Astrocyte (in vitro differentiated cells and primary cell): ENCODE measurements around the gene DYNLRB1. TPM values are rescaled to one million over a fixed set of nuclear protein-coding genes. Genes with fewer than 3 reads are reported as not detected.
A peak's percentile ranks its signal among the peaks of the same experiment; 100 is the strongest.

Source experiments
- DNase-seq: peaks from one replicate; pipeline ENCODE4 v3.0.0-alpha.2; 2010; ENCODE audit warnings: low read depth
- FAIRE-seq: peaks from 2 replicates; lab custom pipeline; 2011; peaks lifted over from hg19 to GRCh38; lab: Jason Lieb, UNC
- H2AFZ ChIP-seq: 2 replicates; pipeline ENCODE4 v1.6.0; 2012; ENCODE audit warnings: low read depth, low read length, inconsistent platforms
- H3K27ac ChIP-seq: 2 replicates; pipeline ENCODE4 v1.5.1; 2011; ENCODE audit warnings: low read depth, low read length, inconsistent platforms
- H3K27me3 ChIP-seq: 2 replicates; pipeline ENCODE4 v1.6.0; 2011; ENCODE audit warnings: low read length, inconsistent platforms; ENCODE audit not compliant: insufficient read depth
- H3K36me3 ChIP-seq: 2 replicates; pipeline ENCODE4 v1.5.1; 2011; ENCODE audit warnings: low read length, inconsistent platforms; ENCODE audit not compliant: insufficient read depth
- H3K4me1 ChIP-seq: 2 replicates; pipeline ENCODE4 v1.5.1; 2011; ENCODE audit warnings: low read length, inconsistent platforms; ENCODE audit not compliant: insufficient read depth
- H3K4me2 ChIP-seq: 2 replicates; pipeline ENCODE4 v1.6.0; 2012; ENCODE audit warnings: low read length, inconsistent platforms
- H3K4me3 ChIP-seq: 2 replicates; pipeline ENCODE4 v1.5.1; 2011; ENCODE audit warnings: low read depth, mild to moderate bottlenecking, low read length, inconsistent platforms; ENCODE audit not compliant: insufficient read depth
- H3K79me2 ChIP-seq: 2 replicates; pipeline ENCODE4 v1.6.0; 2012; ENCODE audit warnings: mild to moderate bottlenecking, low read length, inconsistent platforms; ENCODE audit not compliant: insufficient read depth
- H3K9ac ChIP-seq: 2 replicates; pipeline ENCODE4 v1.6.0; 2012; ENCODE audit warnings: mild to moderate bottlenecking, low read length, inconsistent platforms
- H3K9me3 ChIP-seq: 2 replicates; pipeline ENCODE4 v1.5.1; 2012; ENCODE audit warnings: low read depth, mild to moderate bottlenecking, low read length, inconsistent platforms; ENCODE audit not compliant: insufficient read depth
- H4K20me1 ChIP-seq: 2 replicates; pipeline ENCODE4 v1.6.0; 2012; ENCODE audit warnings: low read length, inconsistent platforms; ENCODE audit not compliant: insufficient read depth
- H3K27ac Mint-ChIP-seq: one replicate; pipeline ENCODE4 v1.8.0; 2021; ENCODE audit warnings: mild to moderate bottlenecking, mixed read lengths; ENCODE audit not compliant: unreplicated experiment
- H3K27me3 Mint-ChIP-seq: one replicate; pipeline ENCODE4 v1.8.0; 2021; ENCODE audit warnings: low read depth, mixed read lengths; ENCODE audit not compliant: unreplicated experiment
- H3K36me3 Mint-ChIP-seq: one replicate; pipeline ENCODE4 v1.8.0; 2021; ENCODE audit warnings: low read depth, mixed read lengths; ENCODE audit not compliant: unreplicated experiment
- H3K4me1 Mint-ChIP-seq: one replicate; pipeline ENCODE4 v1.8.0; 2021; ENCODE audit warnings: low read depth, mixed read lengths; ENCODE audit not compliant: unreplicated experiment
- H3K4me3 Mint-ChIP-seq: one replicate; pipeline ENCODE4 v1.8.0; 2021; ENCODE audit warnings: mild to moderate bottlenecking, moderate library complexity, mixed read lengths; ENCODE audit not compliant: unreplicated experiment
- H3K9me3 Mint-ChIP-seq: one replicate; pipeline ENCODE4 v1.8.0; 2021; ENCODE audit warnings: mild to moderate bottlenecking, mixed read lengths; ENCODE audit not compliant: unreplicated experiment
- EZH2 ChIP-seq: IDR thresholded peaks from 2 replicates; pipeline ENCODE4 v1.6.1; 2012; ENCODE audit warnings: mild to moderate bottlenecking, low read length, inconsistent platforms; ENCODE audit not compliant: insufficient read depth
- total RNA-seq: library from RNA; stranded (reverse); gene quantifications from 2 replicates; pipeline ENCODE4 v1.2.1, GENCODE V29; 2021
- TF ChIP-seq, protein P1 (sequence below): IDR thresholded peaks from 2 replicates; pipeline ENCODE4 v1.5.1; 2011; ENCODE audit warnings: low read depth, mild to moderate bottlenecking, inconsistent platforms, low read length, moderate library complexity; ENCODE audit not compliant: insufficient read depth

DYNLRB1 gene
- total RNA-seq, 1 donor from 2014 or later, result 118 TPM

DNA sequence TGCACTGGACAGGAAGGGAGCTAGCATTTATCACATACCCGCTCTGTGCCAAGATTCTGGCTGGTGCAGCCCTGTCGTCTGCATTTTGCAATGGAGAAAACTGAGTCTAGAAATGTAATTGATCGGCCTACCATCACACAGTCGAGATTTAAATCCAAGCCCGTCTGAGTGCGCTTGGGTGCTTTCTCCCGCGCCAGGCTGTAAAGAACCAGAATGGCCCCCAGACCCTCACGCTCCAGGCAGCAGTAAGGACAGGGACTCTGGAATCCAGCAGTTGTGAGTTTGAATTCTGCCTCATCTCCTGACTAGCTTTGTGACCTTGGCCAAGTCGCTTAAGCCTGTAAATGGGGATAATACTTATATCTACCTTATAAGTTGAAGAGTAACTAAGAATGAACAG lies 10.8 kb downstream of the DYNLRB1 start:
- Histone ChIP-seq H3K27ac (peak overlapping the region; percentile 64), H3K4me1 (peaks cover 38% of the 10 kb centered on the region), H3K36me3 (peaks cover 45% of the 10 kb centered on the region), H3K4me3 (no peak overlapping the region), H3K4me2 (peak overlapping the region; percentile 69), H2AFZ (no peak overlapping the region), H4K20me1 (peaks cover 92% of the 10 kb centered on the region), H3K27me3 (no peaks in the 10 kb centered on the region), H3K9ac (peak overlapping the region; percentile 50), H3K79me2 (peaks cover 58% of the 10 kb centered on the region), H3K9me3 (no peaks in the 10 kb centered on the region)
- TF ChIP-seq, protein P1, sequence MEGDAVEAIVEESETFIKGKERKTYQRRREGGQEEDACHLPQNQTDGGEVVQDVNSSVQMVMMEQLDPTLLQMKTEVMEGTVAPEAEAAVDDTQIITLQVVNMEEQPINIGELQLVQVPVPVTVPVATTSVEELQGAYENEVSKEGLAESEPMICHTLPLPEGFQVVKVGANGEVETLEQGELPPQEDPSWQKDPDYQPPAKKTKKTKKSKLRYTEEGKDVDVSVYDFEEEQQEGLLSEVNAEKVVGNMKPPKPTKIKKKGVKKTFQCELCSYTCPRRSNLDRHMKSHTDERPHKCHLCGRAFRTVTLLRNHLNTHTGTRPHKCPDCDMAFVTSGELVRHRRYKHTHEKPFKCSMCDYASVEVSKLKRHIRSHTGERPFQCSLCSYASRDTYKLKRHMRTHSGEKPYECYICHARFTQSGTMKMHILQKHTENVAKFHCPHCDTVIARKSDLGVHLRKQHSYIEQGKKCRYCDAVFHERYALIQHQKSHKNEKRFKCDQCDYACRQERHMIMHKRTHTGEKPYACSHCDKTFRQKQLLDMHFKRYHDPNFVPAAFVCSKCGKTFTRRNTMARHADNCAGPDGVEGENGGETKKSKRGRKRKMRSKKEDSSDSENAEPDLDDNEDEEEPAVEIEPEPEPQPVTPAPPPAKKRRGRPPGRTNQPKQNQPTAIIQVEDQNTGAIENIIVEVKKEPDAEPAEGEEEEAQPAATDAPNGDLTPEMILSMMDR, result no peak
- TF ChIP-seq EZH2, result no peak
- H3K36me3 Mint-ChIP-seq, result peaks cover 12% of the 10 kb centered on the region
- no peaks in the 10 kb centered on the region for H3K27me3 Mint-ChIP-seq
- no peaks in the 10 kb centered on the region for H3K9me3 Mint-ChIP-seq
- peak overlapping the region; percentile 1 for H3K4me3 Mint-ChIP-seq
- peak overlapping the region; percentile 28 for H3K27ac Mint-ChIP-seq
- FAIRE-seq (no peak), DNase-seq (no peak)
- peaks cover 39% of the 10 kb centered on the region for H3K4me1 Mint-ChIP-seq

DNA sequence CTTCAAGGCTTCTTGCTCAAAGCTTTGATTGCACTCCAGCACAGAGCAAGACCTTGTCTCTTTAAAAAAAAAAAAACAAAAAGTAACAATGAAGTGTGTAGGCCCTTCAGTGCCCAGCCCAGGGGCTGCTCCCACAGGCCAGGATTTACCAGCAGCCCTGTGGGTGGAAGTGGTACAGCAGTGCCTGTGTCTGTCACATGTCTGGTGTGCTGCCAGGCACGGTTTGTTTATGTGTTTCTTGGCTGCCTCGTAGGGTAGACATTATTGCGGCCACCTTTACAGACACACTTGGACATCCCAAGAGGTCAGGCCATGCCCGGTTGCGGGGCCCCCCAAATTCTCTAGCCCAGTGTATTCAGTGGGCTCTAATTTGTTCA lies 12.7 kb downstream of the DYNLRB1 start:
- DNase-seq (no peak), FAIRE-seq (no peak)
- no peak for TF ChIP-seq EZH2
- TF ChIP-seq, protein P1, result no peak
- no peak overlapping the region for H3K4me3 ChIP-seq
- H2AFZ ChIP-seq, result no peak overlapping the region
- Mint-ChIP-seq H3K4me3 (no peak overlapping the region), H3K27me3 (no peaks in the 10 kb centered on the region), H3K4me1 (peaks cover 26% of the 10 kb centered on the region), H3K36me3 (peaks cover 10% of the 10 kb centered on the region), H3K27ac (no peak overlapping the region), H3K9me3 (no peaks in the 10 kb centered on the region)
- peaks cover 49% of the 10 kb centered on the region for H3K79me2 ChIP-seq
- H3K27ac ChIP-seq, result no peak overlapping the region
- peaks cover 86% of the 10 kb centered on the region for H4K20me1 ChIP-seq
- no peak overlapping the region for H3K4me2 ChIP-seq
- peaks cover 52% of the 10 kb centered on the region for H3K36me3 ChIP-seq
- no peaks in the 10 kb centered on the region for H3K27me3 ChIP-seq
- H3K4me1 ChIP-seq, result peaks cover 23% of the 10 kb centered on the region
- H3K9ac ChIP-seq, result no peak overlapping the region
- no peaks in the 10 kb centered on the region for H3K9me3 ChIP-seq

DNA sequence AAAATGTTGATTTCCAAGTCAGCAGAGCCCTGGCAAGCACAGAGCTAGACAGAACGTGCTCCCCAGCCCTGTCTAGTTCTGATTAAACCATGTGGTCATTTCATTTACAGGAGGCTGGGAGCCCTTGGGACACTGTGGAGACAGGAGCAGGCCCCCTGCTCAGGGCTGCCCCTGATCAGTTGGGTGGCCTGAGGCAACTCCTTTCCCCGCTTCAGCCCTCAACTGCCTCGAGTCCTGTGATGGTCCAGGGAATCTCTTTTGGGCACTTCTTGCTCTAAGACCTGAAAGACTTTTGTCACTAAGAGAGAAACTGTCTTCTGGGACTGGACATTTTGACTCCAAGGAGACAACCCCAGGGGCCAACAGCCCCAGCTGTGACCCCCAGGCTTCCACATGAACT lies 13.5 kb downstream of the DYNLRB1 start:
- H3K27me3 ChIP-seq, result no peaks in the 10 kb centered on the region
- H3K4me1 ChIP-seq, result peaks cover 23% of the 10 kb centered on the region
- Mint-ChIP-seq H3K27me3 (no peaks in the 10 kb centered on the region), H3K36me3 (peaks cover 10% of the 10 kb centered on the region), H3K4me1 (peaks cover 23% of the 10 kb centered on the region), H3K9me3 (no peaks in the 10 kb centered on the region), H3K4me3 (no peak overlapping the region), H3K27ac (no peak overlapping the region)
- no peak overlapping the region for H3K4me3 ChIP-seq
- H4K20me1 ChIP-seq, result peaks cover 87% of the 10 kb centered on the region
- peaks cover 41% of the 10 kb centered on the region for H3K79me2 ChIP-seq
- no peaks in the 10 kb centered on the region for H3K9me3 ChIP-seq
- DNase-seq (no peak), FAIRE-seq (no peak)
- TF ChIP-seq, protein P1, result no peak
- TF ChIP-seq EZH2, result no peak
- peaks cover 58% of the 10 kb centered on the region for H3K36me3 ChIP-seq
- H3K9ac ChIP-seq, result no peak overlapping the region
- H3K27ac ChIP-seq, result no peak overlapping the region
- no peak overlapping the region for H3K4me2 ChIP-seq
- no peak overlapping the region for H2AFZ ChIP-seq
